Activated T-helper 1 cell treated with anti-CD3 and anti-CD28 coated beads, Interleukin-12 subunit alpha, Interleukin-12 subunit beta, Interleukin-2, Interleukin-4 antibody, amounts not matched to agents 30 ng/mL and 10 ng/mL and 1 ng/mL, durations not matched to agents 14 hours and 24 hours and 36 hours (primary cell): Measurements from ENCODE around the gene SH2B2. TPM values are rescaled to one million over a fixed set of nuclear protein-coding genes. Genes with fewer than 3 reads are reported as not detected.

Experiments
- DNase-seq: peaks from one replicate; pipeline ENCODE4 v3.0.0; 2021; ENCODE audit warnings: low spot score
- H3K27ac Mint-ChIP-seq: one replicate; pipeline ENCODE4 v1.8.0; 2021; ENCODE audit warnings: mild to moderate bottlenecking, mixed read lengths
- H3K27me3 Mint-ChIP-seq: one replicate; pipeline ENCODE4 v1.8.0; 2022; ENCODE audit warnings: mild to moderate bottlenecking, moderate library complexity, mixed read lengths; ENCODE audit not compliant: insufficient read depth
- H3K36me3 Mint-ChIP-seq: one replicate; pipeline ENCODE4 v1.8.0; 2021; ENCODE audit warnings: low read depth, mixed read lengths
- H3K4me1 Mint-ChIP-seq: one replicate; pipeline ENCODE4 v1.8.0; 2021; ENCODE audit warnings: low read depth, mixed read lengths
- H3K4me3 Mint-ChIP-seq: one replicate; pipeline ENCODE4 v1.8.0; 2021; ENCODE audit warnings: mild to moderate bottlenecking, moderate library complexity, mixed read lengths
- H3K9me3 Mint-ChIP-seq: one replicate; pipeline ENCODE4 v1.8.0; 2021; ENCODE audit warnings: mixed read lengths
- intact Hi-C: fragments of 100-400 bp; cut with micrococcal nuclease; formaldehyde crosslinking; loops from one replicate; pipeline ENCODE4 v1.15.1; 2024
- total RNA-seq: library from RNA; stranded (reverse); gene quantifications from 2 replicates; pipeline ENCODE4 v1.2.3, GENCODE V29; 2022

The SH2B2 gene
- total RNA-seq, 1 donor from 2014 or later: 2.6 TPM

DNA sequence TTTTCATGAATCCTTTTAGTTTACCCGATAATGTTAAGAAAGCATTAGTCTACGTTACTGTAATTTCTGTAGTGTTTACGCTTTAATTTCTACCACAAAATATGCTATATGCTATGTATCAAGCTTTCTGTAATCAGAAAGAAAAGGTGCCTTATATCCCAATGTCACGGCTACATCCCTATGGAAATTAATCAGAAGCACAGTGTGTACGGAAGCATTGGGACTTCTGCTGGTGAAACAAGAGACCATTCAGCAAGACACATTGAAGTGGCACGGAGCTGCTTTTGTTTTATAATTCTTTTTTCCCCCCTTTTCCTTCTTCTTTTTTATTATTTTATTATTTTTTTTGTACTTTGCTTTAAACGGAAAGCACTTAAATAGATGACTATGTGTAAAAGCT is 31.2 kb upstream of the SH2B2 start:
- H3K4me3 Mint-ChIP-seq: no peak overlapping the region
- no peak overlapping the region for H3K27ac Mint-ChIP-seq
- intact Hi-C loops: no loop called here
- no peaks in the 10 kb centered on the region for H3K4me1 Mint-ChIP-seq
- no peak for DNase-seq
- no peaks in the 10 kb centered on the region for H3K9me3 Mint-ChIP-seq
- peaks cover under 1% of the 10 kb centered on the region for H3K36me3 Mint-ChIP-seq
- no peaks in the 10 kb centered on the region for H3K27me3 Mint-ChIP-seq

DNA sequence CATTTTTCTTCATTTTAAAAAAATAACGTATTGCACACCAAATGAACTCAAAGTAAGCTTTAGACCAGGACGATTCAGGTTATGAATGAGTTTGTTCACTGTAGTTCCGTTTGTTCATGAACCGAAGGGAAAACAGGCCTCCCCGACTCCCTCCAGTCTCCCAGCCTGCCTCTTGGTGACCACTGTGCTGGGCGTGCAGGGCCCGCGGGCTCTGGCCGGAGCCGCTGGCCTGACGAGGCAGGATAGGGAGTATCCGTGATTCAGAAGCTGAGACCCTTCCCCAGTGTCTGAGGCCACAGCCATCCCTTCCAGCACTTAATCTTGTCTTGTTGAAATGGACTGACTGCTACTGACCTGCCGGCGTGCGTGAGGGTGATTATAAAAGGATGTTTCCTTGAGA is 30.8 kb upstream of the SH2B2 start:
- no peaks in the 10 kb centered on the region for H3K36me3 Mint-ChIP-seq
- intact Hi-C loops: no loop called here
- no peaks in the 10 kb centered on the region for H3K9me3 Mint-ChIP-seq
- H3K4me1 Mint-ChIP-seq: no peaks in the 10 kb centered on the region
- no peak for DNase-seq
- H3K27ac Mint-ChIP-seq: no peak overlapping the region
- no peaks in the 10 kb centered on the region for H3K27me3 Mint-ChIP-seq
- H3K4me3 Mint-ChIP-seq: no peak overlapping the region

GRCh38 chr7:102258073-102258748 is 28.5 kb upstream of the SH2B2 start:
- no peak for DNase-seq
- Mint-ChIP-seq H3K9me3 (no peaks in the 10 kb centered on the region), H3K36me3 (no peaks in the 10 kb centered on the region), H3K27me3 (no peaks in the 10 kb centered on the region), H3K4me1 (no peaks in the 10 kb centered on the region), H3K27ac (no peak overlapping the region), H3K4me3 (no peak overlapping the region)
- intact Hi-C loops: no loop called here

DNA sequence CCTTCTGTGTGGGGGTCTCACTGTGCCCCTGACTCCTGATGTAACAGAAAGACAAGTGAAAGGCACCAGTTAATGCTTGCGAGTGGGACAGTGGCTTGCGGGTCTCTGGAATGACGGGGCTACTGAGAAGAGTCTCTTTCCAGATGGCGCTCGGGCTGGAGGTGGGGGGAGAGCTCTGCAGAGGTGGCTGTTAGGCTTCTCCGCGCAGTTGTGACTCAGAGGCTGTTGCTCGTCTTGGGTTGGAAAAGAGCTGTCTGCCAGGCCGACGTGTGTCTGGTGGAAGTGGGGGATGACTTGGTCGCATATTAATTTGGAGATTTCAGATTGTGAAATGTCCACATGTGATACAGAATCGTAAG is 27.9 kb upstream of the SH2B2 start:
- H3K4me3 Mint-ChIP-seq: no peak overlapping the region
- DNase-seq: no peak
- intact Hi-C loops: no loop called here
- H3K36me3 Mint-ChIP-seq: no peaks in the 10 kb centered on the region
- H3K27me3 Mint-ChIP-seq: no peaks in the 10 kb centered on the region
- no peaks in the 10 kb centered on the region for H3K9me3 Mint-ChIP-seq
- H3K4me1 Mint-ChIP-seq: no peaks in the 10 kb centered on the region
- no peak overlapping the region for H3K27ac Mint-ChIP-seq

DNA sequence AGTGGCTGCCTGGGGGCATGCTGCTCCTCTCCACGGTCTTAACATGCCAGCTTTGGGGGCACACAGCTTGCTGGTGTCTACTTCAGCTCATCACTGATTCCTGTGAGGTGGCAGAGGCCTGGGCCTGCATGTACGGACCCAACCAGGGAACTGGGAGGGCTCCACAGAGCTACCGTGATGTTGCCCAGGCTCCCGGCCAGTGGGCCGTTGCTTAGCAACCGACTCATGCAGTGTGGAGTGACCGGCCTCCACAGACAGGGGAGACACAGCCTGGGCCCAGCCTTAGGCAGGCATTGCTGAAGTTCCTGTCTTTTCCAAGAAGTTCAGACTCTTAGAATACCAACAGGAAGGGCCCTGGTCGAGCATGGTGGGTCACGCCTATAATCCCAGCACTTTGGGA is 25.8 kb upstream of the SH2B2 start:
- Mint-ChIP-seq H3K4me1 (no peaks in the 10 kb centered on the region), H3K27ac (no peak overlapping the region), H3K4me3 (no peak overlapping the region), H3K36me3 (no peaks in the 10 kb centered on the region), H3K27me3 (no peaks in the 10 kb centered on the region), H3K9me3 (no peaks in the 10 kb centered on the region)
- intact Hi-C loops: no loop called here
- DNase-seq: no peak

DNA sequence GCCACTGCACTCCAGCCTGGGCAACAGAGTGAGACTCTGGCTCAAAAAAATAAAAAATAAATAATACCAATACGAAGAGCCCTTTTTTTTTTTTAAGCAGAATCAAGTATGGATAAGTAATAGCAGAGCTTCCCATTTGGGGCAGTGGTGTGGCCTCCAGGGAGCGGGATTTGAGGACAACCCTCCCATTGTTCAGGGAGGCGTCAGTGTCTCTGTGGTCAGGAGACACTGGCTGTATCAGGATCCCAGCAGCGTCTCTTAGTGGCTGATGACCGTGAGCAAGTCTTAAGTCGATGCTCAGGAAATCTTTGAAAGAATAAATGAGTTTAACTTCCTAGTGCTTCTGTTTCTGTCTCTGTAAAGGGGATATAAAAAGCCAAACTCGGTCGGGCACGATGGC is 25.2 kb upstream of the SH2B2 start:
- Mint-ChIP-seq H3K27ac (no peak overlapping the region), H3K4me1 (no peaks in the 10 kb centered on the region), H3K36me3 (no peaks in the 10 kb centered on the region), H3K27me3 (peaks cover under 1% of the 10 kb centered on the region), H3K9me3 (no peaks in the 10 kb centered on the region), H3K4me3 (no peak overlapping the region)
- DNase-seq: no peak
- intact Hi-C loops: no loop called here

- no peaks in the 10 kb centered on the region for H3K36me3 Mint-ChIP-seq
- H3K4me1 Mint-ChIP-seq: no peaks in the 10 kb centered on the region
- H3K27me3 Mint-ChIP-seq: peaks cover 4% of the 10 kb centered on the region
- H3K9me3 Mint-ChIP-seq: no peaks in the 10 kb centered on the region
- DNase-seq: no peak
- no peak overlapping the region for H3K4me3 Mint-ChIP-seq
- no peak overlapping the region for H3K27ac Mint-ChIP-seq
- intact Hi-C loops: no loop called here
Measured at GRCh38 chr7:102262546-102262945, 24.1 kb upstream of the SH2B2 start.

GRCh38 chr7:102264367-102264891 is 22.2 kb upstream of the SH2B2 start:
- Mint-ChIP-seq H3K4me1 (no peaks in the 10 kb centered on the region), H3K27ac (no peak overlapping the region), H3K4me3 (no peak overlapping the region), H3K27me3 (peaks cover 8% of the 10 kb centered on the region), H3K9me3 (no peaks in the 10 kb centered on the region), H3K36me3 (no peaks in the 10 kb centered on the region)
- intact Hi-C loops: no loop called here
- no peak for DNase-seq

DNA sequence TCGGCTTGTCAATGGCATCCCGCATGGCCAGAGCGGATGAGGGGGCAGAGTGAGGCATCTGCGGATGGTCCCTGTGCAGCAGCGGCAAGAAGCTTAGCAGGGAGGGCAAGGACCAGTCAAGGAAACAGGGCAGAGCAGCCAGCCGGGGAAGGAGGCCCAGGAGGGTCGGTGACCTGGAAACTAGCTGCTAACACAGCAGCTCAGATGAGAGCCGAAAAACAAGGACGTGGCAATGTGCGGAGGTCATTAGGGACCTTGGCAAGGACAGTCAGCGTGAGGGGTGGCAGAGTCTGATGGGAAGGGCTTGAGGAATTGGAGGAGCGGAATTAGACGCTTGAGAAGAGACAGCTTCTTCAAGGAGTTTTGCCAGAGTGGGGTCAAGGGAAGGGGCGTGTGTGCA is 20.1 kb upstream of the SH2B2 start:
- peaks cover 8% of the 10 kb centered on the region for H3K27me3 Mint-ChIP-seq

DNA sequence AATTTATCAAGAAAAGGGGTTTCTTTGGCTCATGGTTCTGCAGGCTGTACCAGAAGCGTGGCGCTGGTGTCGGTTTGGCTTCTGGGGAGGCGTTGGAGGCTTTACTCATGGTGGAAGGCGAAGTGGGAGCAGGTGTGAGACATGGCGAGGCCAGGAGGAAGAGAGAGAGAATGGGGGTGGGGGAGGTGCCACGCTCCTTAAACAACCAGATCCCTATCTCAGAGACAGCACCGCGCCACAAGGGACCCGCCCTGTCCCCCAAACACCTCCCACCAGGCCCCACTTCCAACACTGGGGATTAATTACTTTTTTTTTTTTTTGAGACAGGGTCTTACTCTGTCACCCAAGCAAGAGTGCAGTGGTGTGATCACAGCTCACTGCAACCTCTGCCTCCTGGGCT is 18.0 kb upstream of the SH2B2 start:
- no peak for DNase-seq
- no peak overlapping the region for H3K4me3 Mint-ChIP-seq
- H3K27ac Mint-ChIP-seq: no peak overlapping the region
- no peaks in the 10 kb centered on the region for H3K36me3 Mint-ChIP-seq
- no peaks in the 10 kb centered on the region for H3K9me3 Mint-ChIP-seq
- intact Hi-C loops: loop anchor here (2.0 kb wide), 1 partner anchor 20 kb away; no protein-coding TSS in a partner anchor
- no peaks in the 10 kb centered on the region for H3K4me1 Mint-ChIP-seq
- H3K27me3 Mint-ChIP-seq: peaks cover 8% of the 10 kb centered on the region

More for the DNA sequence above, 20.1 kb upstream of the SH2B2 start:
- intact Hi-C loops: no loop called here
- DNase-seq: no peak
- Mint-ChIP-seq H3K36me3 (no peaks in the 10 kb centered on the region), H3K4me1 (no peaks in the 10 kb centered on the region), H3K4me3 (no peak overlapping the region), H3K27ac (no peak overlapping the region), H3K9me3 (no peaks in the 10 kb centered on the region)

- H3K9me3 Mint-ChIP-seq: no peaks in the 10 kb centered on the region
- no peaks in the 10 kb centered on the region for H3K4me1 Mint-ChIP-seq
- peaks cover 8% of the 10 kb centered on the region for H3K27me3 Mint-ChIP-seq
- no peaks in the 10 kb centered on the region for H3K36me3 Mint-ChIP-seq
- no peak for DNase-seq
- intact Hi-C loops: no loop called here
- no peak overlapping the region for H3K4me3 Mint-ChIP-seq
- H3K27ac Mint-ChIP-seq: no peak overlapping the region
Measured at GRCh38 chr7:102270178-102270887, 16.3 kb upstream of the SH2B2 start.

DNA sequence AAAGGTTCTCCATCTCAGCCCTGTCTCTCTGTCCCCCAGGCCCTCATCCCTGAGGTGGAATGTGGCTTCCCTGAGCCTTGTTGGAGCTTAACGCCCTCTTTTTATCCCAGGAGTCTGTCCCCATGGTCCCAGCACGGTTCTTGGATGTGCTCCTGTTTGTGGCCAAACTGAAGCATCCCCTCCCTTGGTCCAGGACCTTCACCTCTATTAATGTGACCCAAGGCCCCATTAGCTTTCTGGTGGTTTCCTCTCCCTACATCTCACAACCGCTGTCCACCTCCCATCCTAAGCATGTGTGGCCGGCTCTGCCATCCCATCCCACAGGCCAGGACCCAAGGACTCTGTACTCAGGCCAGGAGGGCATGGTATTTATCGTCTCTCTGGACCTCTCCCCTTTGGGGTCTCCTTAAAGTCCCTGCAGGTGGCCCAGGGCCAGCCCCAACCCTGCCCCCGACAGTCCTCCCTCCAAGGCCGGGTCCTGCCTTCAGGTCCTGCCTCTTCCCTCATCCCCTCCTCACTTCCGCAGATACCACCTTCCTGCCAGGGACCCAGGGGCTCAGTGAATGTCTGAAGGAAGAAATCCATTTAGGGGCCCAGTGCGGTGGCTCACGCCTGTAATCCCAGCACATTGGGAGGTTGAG is 15.4 kb upstream of the SH2B2 start:
- intact Hi-C loops: no loop called here
- no peak overlapping the region for H3K27ac Mint-ChIP-seq

More for the DNA sequence above, 15.4 kb upstream of the SH2B2 start:
- no peak for DNase-seq
- peaks cover 8% of the 10 kb centered on the region for H3K27me3 Mint-ChIP-seq
- H3K4me3 Mint-ChIP-seq: no peak overlapping the region
- no peaks in the 10 kb centered on the region for H3K36me3 Mint-ChIP-seq
- no peaks in the 10 kb centered on the region for H3K9me3 Mint-ChIP-seq
- no peaks in the 10 kb centered on the region for H3K4me1 Mint-ChIP-seq
